Esophagus squamous epithelium (tissue), 4 donors: ENCODE results near the gene CDHR5.

ENCODE experiments used
- CTCF ChIP-seq, 6 experiments: fragments of 450-650 bp in 4 of 6; fragments of 200-600 bp in 2 of 6; sonication (generic) in 2 of 6; IDR thresholded peaks; one replicate each; pipeline ENCODE4 v1.5.1; 2016 to 2019; ENCODE audit warnings: antibody characterized with exemption in 6 of 6, mild to moderate bottlenecking in 4 of 6, moderate library complexity in 4 of 6
- POLR2A ChIP-seq, 4 donors: fragments of 450-650 bp; IDR thresholded peaks; one replicate each; pipeline ENCODE4 v1.6.1; 2017; ENCODE audit warnings: antibody characterized with exemption in 4 of 4, mild to moderate bottlenecking in 4 of 4, moderate library complexity in 3 of 4

GRCh38 chr11:574632-575312 lies 50.0 kb downstream of the CDHR5 start:
- TF ChIP-seq CTCF (IDR thresholded peaks at IDR 0.05): no peak
- TF ChIP-seq POLR2A (IDR thresholded peaks at IDR 0.05): no peak
